ENCODE results near the gene BTBD9. TPM values are rescaled to one million over a fixed set of nuclear protein-coding genes. Genes with fewer than 3 reads are reported as not detected.

BTBD9 gene
- total RNA-seq, 1 experiment from 2014 or later: 19.4 TPM

DNA sequence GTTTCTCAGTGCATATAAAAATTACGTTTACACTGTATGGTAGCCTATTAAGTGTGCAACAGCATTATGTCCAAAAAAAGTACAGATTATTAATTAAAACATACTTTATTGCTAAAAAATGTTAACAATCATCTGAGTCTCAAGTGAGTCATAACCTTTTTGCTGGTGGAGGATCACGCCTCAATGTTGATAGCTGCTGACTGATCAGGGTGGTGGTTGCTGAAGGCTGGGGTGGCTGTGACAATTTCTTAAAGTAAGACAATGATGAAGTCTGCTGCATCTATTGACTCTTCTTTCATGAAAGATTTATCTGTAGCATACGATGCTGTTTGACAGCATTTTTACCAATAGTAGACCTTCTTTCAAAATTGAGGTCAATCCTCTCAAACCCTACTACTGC, 155.1 kb downstream of the BTBD9 start:
- TF ChIP-seq, protein P1, sequence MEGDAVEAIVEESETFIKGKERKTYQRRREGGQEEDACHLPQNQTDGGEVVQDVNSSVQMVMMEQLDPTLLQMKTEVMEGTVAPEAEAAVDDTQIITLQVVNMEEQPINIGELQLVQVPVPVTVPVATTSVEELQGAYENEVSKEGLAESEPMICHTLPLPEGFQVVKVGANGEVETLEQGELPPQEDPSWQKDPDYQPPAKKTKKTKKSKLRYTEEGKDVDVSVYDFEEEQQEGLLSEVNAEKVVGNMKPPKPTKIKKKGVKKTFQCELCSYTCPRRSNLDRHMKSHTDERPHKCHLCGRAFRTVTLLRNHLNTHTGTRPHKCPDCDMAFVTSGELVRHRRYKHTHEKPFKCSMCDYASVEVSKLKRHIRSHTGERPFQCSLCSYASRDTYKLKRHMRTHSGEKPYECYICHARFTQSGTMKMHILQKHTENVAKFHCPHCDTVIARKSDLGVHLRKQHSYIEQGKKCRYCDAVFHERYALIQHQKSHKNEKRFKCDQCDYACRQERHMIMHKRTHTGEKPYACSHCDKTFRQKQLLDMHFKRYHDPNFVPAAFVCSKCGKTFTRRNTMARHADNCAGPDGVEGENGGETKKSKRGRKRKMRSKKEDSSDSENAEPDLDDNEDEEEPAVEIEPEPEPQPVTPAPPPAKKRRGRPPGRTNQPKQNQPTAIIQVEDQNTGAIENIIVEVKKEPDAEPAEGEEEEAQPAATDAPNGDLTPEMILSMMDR (IDR thresholded peaks at IDR 0.05; ENCODE audit: unreplicated experiment): no peak
- Mint-ChIP-seq H3K27me3 (ENCODE audit: unreplicated experiment) (no peaks in the 10 kb centered on the region), H3K36me3 (ENCODE audit: insufficient read depth, unreplicated experiment) (no peaks in the 10 kb centered on the region), H3K4me3 (ENCODE audit: low read depth, unreplicated experiment) (no peak overlapping the region), H3K4me1 (ENCODE audit: low read depth, unreplicated experiment) (no peaks in the 10 kb centered on the region), H3K9me3 (ENCODE audit: low read depth, unreplicated experiment) (no peaks in the 10 kb centered on the region), H3K27ac (ENCODE audit: unreplicated experiment) (no peak overlapping the region)
- CTCF ChIA-PET: no interaction called here
- no TSS peak for BruUV-seq (replicated peaks)
- no peak for DNase-seq
- intact Hi-C loops (cut with micrococcal nuclease; ENCODE audit: unreplicated experiment): no loop called here

DNA sequence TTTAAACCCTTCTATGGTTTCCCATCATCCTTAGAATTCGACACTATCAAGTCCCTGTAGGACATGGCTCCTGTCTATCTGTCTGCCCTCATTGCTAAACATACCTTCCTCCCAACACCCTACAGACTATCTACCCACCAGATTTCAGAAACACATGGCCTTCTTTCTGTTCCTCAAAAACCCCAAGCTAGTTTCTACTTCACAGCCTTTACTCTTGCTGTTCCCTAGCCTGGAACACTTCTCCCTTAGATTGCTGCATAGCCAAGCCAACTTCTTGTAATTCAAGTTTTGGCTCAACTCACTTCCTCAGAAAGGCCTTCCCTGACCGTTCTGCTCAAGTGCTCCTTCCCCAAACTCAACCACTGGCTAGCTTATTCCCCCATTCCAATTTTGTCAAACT, 156.2 kb downstream of the BTBD9 start:
- Mint-ChIP-seq H3K27me3 (ENCODE audit: unreplicated experiment) (no peaks in the 10 kb centered on the region), H3K27ac (ENCODE audit: unreplicated experiment) (no peak overlapping the region), H3K4me3 (ENCODE audit: low read depth, unreplicated experiment) (no peak overlapping the region), H3K9me3 (ENCODE audit: low read depth, unreplicated experiment) (no peaks in the 10 kb centered on the region), H3K4me1 (ENCODE audit: low read depth, unreplicated experiment) (no peaks in the 10 kb centered on the region), H3K36me3 (ENCODE audit: insufficient read depth, unreplicated experiment) (no peaks in the 10 kb centered on the region)
- no peak for DNase-seq
- intact Hi-C loops (cut with micrococcal nuclease; ENCODE audit: unreplicated experiment): no loop called here
- no TSS peak for BruUV-seq (replicated peaks)
- CTCF ChIA-PET: interaction anchor here (0.6 to 1.4 kb wide), 2 partner anchors 11 to 820 kb away, joined by 3 to 5 read pairs; no protein-coding TSS in a partner anchor
- TF ChIP-seq, protein P1 (IDR thresholded peaks at IDR 0.05; ENCODE audit: unreplicated experiment): no peak

DNA sequence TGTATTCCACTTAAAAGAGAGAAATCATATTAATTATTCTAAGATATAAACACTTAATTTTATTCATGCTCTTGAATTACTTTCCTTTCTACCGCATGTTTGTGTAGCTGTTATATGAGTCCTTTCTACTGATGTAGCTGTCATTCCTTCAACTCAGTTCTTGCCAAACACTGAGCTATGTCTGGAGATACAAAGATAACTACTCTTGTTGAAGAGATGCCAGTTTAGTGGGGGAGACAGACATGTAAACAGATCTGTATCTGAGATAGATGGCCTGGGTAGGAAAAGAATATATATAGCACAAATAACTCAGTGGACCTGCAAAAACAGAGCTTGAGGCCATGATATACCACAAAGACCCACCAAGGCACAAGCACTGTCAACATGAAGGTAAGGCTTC, 157.3 kb downstream of the BTBD9 start:
- Mint-ChIP-seq H3K9me3 (ENCODE audit: low read depth, unreplicated experiment) (no peaks in the 10 kb centered on the region), H3K4me3 (ENCODE audit: low read depth, unreplicated experiment) (no peak overlapping the region), H3K4me1 (ENCODE audit: low read depth, unreplicated experiment) (no peaks in the 10 kb centered on the region), H3K27ac (ENCODE audit: unreplicated experiment) (no peak overlapping the region), H3K36me3 (ENCODE audit: insufficient read depth, unreplicated experiment) (no peaks in the 10 kb centered on the region), H3K27me3 (ENCODE audit: unreplicated experiment) (no peaks in the 10 kb centered on the region)
- no TSS peak for BruUV-seq (replicated peaks)
- no peak for DNase-seq
- CTCF ChIA-PET: interaction anchor here (1.4 kb wide), 1 partner anchor 12 kb away, joined by 5 read pairs; no protein-coding TSS in a partner anchor
- intact Hi-C loops (cut with micrococcal nuclease; ENCODE audit: unreplicated experiment): no loop called here
- TF ChIP-seq, protein P1 (IDR thresholded peaks at IDR 0.05; ENCODE audit: unreplicated experiment): no peak

DNA sequence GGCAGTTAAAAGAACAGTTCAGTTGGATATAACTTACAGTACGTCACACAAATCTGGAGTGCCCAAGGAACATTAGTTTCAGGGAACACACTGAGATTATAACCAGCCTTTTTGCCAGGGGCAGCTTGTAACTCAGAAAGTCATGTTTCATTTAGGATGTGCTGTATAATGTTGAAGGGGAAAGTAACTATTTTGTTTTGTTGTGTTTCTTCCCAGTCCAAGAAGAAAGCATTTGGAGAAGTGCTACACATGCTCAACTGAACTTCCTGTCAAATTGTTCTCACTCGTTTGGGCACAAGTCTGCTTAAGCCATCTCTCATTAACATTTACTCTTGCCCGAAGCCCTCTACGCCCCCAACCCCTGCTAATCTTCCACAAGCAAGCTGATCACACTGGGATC, 157.9 kb downstream of the BTBD9 start:
- CTCF ChIA-PET: interaction anchor here (1.4 kb wide), 1 partner anchor 12 kb away, joined by 5 read pairs; no protein-coding TSS in a partner anchor

More for the DNA sequence above, 157.9 kb downstream of the BTBD9 start:
- H3K4me1 Mint-ChIP-seq (ENCODE audit: low read depth, unreplicated experiment): no peaks in the 10 kb centered on the region
- intact Hi-C loops (cut with micrococcal nuclease; ENCODE audit: unreplicated experiment): no loop called here
- DNase-seq: no peak
- H3K9me3 Mint-ChIP-seq (ENCODE audit: low read depth, unreplicated experiment): no peaks in the 10 kb centered on the region
- no TSS peak for BruUV-seq (replicated peaks)
- no peaks in the 10 kb centered on the region for H3K27me3 Mint-ChIP-seq (ENCODE audit: unreplicated experiment)
- H3K36me3 Mint-ChIP-seq (ENCODE audit: insufficient read depth, unreplicated experiment): no peaks in the 10 kb centered on the region
- TF ChIP-seq, protein P1 (IDR thresholded peaks at IDR 0.05; ENCODE audit: unreplicated experiment): no peak
- no peak overlapping the region for H3K27ac Mint-ChIP-seq (ENCODE audit: unreplicated experiment)
- H3K4me3 Mint-ChIP-seq (ENCODE audit: low read depth, unreplicated experiment): no peak overlapping the region

Data from Calu3 (cell line).